Measurements from ENCODE around the gene ANO5.

The ANO5 gene, protein sequence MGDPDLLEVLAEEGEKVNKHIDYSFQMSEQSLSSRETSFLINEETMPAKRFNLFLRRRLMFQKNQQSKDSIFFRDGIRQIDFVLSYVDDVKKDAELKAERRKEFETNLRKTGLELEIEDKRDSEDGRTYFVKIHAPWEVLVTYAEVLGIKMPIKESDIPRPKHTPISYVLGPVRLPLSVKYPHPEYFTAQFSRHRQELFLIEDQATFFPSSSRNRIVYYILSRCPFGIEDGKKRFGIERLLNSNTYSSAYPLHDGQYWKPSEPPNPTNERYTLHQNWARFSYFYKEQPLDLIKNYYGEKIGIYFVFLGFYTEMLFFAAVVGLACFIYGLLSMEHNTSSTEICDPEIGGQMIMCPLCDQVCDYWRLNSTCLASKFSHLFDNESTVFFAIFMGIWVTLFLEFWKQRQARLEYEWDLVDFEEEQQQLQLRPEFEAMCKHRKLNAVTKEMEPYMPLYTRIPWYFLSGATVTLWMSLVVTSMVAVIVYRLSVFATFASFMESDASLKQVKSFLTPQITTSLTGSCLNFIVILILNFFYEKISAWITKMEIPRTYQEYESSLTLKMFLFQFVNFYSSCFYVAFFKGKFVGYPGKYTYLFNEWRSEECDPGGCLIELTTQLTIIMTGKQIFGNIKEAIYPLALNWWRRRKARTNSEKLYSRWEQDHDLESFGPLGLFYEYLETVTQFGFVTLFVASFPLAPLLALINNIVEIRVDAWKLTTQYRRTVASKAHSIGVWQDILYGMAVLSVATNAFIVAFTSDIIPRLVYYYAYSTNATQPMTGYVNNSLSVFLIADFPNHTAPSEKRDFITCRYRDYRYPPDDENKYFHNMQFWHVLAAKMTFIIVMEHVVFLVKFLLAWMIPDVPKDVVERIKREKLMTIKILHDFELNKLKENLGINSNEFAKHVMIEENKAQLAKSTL

DNA sequence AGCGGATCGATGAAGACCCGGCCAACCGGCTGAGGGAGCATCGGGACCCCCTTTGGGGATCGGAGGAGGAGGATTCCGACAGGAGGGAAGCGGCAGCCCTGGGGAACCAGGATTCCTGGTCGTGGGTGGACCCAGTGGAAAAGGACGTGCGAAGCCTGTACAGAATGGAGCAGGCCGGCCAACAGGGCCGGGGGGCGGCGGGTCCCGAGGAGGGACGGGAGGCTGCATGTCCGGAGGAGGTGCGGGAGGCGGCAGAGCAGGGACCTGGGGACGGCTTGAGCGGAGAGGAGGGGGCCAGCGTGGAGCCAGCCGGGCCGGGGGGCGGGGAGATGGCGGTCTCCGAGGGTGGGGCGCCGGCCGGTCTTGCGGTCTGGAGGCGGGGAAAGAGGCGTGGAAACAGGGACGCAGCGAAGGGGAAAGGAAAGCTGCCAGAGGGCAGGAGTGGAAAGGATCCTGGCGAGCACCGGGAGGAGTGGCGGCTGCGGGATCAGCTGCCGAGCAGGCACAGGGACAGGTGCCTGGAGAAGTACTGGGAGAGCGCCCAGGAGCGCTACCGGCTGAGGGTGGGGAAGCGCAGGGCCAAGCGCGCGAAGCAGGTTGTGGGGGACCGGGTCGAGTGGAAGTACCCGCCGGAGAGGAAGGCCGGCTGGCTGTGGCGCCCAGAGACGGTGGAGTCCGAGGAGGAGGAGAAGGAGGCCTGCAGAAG lies at the start of gene ANO5:
TSS of gene ANO5 (plus strand) at position 444 of the 706 bp plus-strand sequence. CDS start 408 bp downstream, outside the sequence.
- no peak for DNase-seq

DNA sequence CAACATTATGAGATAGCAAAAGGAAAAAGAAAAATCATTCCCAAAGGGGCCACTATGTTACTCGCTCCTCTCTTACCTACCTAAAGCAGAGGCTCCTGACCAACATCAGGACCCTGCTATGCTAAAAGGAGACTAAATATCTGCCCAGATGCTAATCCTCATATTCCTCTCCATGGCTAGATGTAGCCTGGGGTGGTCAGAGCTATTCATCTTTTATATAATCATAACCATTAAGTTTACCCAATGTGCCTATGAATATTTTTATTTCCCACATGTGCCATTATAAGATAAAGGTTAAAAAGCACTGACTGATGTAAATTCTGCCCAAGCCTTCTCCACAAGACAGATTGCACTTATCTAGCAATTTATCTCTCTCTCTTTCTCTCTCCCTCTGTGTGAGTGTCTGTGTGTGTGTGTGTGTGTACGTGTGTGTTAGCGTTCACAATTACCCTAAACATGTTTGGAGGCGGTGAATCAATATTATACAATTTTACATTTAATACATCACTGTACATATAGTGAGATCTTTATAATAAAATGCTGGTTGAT lies 41.2 kb upstream of the ANO5 start:
- no peak for DNase-seq

DNA sequence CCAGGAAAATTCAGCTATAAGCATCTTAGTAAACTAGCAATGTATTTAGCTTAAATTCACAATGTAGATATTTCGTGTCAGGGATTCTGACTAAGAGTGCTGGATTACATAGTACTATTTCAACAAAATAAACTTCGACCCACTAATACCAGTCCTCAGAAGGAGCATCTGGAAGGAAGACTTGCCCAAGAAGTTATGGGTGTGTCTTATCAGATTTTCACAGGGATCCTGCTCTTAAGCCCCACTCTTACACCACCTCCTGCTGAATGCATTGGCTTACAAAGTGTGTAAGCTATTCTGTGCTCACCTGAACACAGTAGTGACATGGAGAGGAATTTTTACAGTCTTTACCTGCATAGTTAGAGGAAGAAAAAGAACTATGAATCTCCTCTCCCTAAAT lies 35.4 kb upstream of the ANO5 start:
- no peak for DNase-seq

DNA sequence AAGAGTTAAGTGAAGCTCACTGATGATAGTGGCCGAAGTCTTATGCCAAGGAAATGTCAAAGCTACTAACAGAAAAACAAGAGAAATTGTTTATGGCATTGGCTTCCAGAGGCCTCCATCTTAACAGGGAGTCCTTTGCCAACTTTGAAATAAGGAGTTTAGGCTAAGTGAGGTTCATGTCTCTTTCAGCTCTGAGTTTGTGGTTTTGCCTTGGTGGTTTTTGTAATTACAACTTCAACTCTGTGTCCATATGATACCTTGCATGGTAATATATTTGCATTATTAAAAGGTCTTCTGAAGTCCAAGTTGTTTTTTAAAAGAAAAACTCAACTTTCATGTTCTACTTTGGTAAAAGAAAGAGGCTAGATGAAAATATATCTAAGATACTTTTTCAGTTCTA lies 31.4 kb upstream of the ANO5 start:
- no peak for DNase-seq

DNA sequence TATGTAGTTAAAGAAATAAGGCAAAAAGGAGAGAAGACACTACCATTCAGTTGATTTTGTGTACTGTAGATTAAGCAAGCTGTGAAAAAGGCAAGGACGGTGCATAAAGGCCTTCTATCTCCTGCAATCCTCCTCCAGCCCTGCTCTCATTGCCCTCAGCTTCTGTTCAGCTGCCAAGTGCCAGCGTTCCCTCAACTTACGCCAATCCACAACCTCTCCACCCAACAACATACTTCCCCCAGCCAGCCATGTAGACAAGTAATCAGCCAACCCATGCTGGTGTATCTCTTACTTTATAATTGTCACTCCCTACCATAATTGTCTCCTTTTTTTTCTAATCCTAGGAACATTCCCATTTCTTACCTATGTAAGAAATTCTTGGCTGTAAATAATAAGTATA lies 30.1 kb upstream of the ANO5 start:
- DNase-seq, result no peak

DNA sequence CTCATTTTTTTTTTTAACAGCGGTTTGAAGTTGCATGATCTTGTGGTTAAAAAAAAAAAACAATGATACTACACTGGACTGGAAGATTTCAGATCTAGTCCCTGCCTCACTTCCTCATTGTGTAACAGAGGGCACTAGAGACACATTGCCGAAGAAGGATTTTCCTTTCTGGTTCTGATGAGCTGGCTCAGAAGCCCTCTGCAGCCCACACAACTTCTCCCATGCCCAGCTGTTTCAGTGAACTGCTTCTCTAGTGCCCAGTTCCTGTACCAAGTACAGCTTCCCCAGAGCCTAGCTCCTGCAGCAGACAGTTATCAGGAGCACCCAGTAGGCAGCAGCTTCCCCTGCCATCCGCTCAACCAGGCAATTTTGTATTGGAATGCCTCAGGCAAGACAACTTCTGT lies 29.5 kb upstream of the ANO5 start:
- DNase-seq, result no peak

DNA sequence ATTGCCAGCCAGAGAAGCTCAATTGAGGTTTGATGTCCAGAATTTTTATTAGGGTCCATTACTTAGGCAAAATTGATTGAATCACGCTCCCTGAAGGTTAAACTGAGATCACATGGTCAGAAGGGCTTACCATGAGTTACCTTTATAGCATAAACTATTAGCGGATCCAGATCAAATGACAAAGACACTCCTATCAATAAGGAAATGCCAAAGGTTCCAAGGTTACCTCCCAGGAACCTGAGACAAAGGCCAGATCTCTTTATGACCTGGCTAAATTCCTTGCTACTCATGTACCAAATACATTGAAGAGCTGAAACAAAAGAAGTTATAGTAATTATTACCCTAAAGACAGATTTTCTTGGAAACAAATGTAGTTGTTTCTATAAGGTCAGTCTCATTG lies 27.8 kb upstream of the ANO5 start:
- no peak for DNase-seq

DNA sequence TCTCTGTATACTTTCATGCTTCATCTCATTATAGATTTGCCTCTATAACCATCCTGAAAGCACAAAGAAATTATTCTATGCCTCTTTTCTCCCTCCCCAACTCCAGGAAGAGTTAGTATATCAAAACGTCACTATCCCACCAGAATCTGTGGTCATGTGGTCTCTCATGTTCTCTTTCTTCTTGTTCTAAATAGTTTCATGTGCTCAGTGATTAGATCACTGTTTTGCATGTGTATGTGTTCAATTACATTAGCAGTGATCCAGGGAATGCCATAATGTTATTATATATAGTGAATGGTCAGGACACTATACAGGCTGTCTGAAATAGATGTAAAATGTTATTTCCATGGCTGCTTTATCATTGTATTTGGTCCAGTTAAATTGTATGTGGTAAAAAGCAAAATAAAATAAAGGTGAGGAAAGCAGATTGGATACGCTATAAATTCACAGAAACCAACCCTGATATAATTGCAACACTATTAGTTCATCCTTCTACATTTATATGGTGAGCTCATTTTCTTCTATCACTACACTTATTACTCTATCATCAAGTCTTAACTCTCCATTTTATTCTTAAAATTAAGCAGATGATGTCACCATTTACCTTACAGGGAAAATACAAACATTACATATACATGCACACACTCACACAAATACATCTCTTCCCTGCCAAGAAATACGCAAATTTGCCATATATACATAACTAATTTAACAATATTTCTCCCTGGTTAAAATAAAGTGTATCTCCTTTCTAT lies 26.9 kb upstream of the ANO5 start:
- no peak for DNase-seq

DNA sequence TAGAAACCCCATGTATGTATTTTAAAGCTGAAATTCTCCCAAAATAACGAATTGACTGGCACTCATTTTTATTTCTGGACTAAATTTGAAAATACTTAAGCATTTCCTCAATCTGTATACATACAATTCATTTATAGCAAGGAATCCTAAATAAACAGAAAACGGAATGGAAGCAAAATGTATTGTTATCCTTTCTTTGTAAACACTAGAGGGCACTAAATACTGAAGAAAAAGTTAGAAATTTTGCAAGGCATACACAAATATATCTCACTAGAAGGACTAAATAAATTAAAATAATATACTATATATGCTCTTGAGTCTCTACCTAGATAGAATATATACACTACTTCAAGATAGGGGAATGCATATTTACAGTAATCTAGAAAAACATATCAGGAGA lies 23.1 kb upstream of the ANO5 start:
- no peak for DNase-seq

DNA sequence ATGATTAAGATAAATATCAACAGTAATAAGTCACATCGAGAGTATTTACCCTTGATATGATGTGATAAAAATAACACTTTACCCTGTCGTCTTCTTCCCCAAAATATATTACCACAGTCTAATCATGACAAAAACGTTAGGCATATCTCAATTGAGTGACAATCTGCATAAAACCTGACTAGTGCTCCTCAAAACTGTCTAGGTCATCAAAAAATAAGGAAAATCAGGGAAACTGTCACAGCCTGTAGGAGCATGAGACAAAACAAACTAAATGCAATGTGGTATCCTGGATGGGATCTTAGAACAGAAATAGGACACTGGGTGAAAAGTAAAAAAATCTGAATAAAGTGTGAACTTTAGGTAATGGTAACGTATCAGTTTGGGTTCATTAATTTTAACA lies 19.4 kb upstream of the ANO5 start:
- DNase-seq, result no peak

DNA sequence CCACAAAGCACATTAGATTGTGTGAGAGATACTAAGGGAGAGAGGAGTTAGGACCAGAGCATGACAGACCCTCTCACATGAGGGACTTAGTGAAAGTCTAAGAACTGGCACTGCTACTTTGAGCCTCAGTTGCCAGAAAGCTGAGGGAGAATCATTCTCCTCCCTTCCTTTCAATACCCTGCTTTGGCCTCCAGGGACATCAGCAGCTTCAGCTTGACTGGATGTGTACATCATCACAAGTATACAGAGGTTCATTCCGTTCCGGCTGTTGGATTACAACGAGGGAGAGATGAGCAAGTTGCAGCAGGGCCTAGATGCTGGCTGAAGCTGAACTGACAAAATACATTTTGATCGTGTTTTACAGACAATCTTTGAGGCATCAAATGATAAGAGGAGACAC lies 15.7 kb upstream of the ANO5 start:
- no peak for DNase-seq

DNA sequence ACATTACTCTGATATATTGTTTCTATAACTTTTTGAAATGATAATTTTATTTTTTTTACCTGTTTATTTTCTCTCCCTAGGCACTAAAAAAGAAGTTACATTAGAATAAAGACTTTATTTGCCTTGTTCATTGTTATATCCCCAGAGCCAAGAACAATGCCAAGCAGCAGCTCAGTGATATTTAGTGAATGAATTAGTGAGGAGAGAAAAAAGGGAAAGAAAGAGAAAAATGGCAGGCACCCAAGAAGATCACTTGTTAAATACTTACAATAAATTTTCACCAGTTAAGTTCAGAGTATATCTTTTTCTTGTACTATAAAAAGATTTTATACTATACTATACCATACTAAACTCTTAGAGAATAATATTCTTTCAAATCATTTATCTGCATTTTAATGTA lies 13.3 kb upstream of the ANO5 start:
- DNase-seq, result no peak

DNA sequence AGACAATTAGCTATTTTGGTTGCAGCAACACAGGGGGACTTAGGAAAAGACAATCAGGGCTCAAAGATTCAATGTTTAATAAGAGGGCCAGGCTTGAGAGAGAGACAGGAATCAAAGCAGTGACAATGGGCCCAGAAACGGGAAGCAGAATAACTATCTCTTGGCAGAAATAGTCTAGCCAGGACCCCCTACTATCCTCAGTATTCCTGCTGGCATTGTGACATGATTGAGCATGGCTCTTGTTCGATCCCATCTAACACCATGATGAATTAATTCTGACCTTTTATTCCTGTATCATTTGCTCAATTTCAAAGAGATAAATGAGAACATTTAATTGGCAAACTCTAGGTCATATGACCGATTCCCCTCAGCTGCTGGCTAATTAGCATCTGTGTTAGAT lies 12.8 kb upstream of the ANO5 start:
- DNase-seq, result no peak

DNA sequence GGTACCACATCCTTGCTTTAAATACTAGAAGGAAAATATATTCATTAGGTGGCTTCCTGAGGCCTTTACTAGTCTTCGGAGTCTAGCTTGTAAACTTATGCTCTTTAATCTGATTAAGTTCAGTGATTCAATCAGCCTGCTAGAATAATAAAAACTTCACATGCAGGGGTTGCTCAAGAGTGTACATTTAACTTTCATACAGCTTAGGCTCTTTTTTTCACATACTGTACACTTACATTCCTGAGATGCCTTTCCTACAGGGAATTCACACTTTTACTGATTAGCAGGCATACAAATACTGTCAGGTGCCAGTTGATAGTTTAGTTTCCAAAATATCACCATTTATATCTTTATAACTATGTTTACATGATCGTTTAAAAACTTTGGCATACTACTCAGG lies 3.2 kb upstream of the ANO5 start:
- DNase-seq, result no peak

DNA sequence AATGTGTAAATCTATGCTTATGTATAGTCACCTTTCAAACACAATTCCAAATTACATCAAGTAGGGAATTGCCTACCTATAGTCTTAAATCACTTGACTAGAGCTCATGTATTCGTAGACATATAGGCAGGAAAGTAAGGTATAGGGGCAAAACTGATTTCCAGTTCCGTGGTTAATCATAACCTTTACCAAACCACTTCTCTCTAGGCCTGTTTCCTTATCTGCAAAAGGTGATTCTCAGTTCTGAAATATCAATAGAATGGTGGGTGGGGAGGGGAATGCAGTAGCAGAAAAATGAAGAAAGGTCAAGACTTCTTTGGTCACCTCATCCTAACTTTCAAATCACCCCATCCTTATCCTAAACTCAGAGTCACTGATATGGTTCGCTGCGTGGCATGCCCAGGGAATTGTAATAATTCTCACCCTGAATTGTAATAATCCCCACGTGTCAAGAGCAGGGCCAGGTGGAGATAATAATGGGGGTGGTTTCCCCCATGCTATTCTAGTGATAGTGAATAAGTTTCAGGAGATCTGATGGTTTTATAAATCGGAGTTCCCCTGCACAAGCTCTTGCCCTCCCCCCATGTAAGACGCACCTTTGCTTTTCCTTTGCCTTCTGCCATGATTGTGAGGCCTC lies 1.9 kb upstream of the ANO5 start:
- no peak for DNase-seq

DNA sequence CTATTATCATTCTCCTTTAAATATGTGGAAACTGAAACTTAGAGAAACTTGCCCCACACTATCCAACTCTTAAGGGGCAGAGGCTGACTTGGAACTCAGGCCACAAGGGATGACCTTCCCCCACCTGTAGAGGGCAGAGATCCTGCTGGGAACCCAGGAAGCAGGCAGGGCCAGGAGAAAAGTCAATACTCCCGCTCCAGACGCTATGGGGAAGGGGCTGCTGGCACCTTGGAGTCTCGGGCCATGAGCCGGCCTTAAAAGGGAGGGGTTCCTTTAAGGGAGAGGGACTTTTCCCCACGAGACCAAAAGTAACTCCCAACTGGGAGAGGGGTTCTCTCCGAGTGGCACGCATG lies 620 bp upstream of the ANO5 start:
- no peak for DNase-seq

DNA sequence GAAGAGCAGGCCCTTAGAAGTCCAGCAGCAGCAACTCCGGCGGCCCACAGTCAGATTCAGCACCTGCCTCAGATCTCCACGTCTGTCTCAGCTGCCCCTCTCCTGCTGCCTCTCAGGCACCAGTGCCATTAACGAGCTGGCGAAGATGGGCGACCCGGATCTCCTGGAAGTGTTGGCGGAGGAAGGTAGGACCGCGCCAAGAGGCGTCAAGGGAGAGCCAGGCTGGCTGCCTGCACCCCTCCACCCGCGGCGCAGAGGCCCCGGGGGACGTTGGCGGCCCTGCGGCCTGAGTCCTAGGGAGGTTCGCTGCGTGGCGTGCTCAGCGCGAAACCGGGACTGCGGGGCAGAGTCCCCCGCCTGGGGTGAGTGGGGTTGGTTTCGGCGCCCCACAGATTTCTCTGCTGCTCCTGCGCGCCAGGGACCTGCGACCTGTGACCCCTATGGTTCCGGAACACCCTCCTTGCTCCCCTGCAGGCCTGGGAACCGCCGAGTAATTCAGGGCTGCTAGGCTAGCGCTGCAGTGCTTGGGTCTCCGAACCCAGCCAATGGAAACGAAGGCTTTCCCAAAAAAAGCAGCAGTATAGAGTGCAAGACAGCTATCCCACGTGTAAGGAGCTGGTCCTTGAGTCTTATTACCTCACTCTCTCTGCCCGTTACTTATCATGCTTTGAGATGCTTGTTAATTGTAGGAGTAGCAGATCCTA lies 615 bp downstream of the ANO5 start:
- no peak for DNase-seq

DNA sequence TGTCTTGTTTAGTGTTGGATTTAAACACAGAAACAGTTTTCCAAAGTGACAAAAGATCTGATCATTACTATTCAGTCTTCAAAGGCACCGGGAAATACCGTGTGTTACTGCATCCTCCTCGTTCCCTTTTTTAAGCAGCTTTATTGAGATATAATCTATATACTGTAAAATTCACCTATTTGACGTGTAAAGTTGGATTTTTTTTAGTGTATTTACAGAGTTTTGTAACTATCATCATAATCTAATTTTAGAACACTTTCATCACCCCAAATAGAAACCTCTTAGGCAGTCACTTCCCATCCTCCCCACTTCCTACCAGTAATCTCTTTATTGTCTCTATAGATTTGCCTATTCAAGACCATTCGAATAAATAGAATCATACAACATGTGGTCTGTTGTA lies 1.4 kb downstream of the ANO5 start:
- no peak for DNase-seq

DNA sequence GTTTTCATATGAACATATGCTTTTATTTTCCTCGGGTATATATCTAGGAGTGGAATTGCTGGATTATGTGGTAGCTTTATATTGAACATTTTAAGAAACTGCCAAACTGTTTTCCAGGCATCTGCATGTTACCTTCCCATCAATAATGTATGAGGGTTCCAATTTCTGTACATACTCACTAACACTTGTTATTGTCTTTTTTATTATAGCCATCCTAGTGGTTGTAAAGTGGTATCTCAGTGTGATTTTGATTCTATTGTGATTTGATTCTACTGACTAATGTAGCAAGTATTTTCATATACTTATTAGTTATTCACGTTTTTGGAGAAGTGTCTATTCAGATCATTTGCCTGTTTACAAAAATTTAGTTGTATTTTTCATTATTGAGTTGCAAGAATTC lies 2.0 kb downstream of the ANO5 start:
- no peak for DNase-seq

DNA sequence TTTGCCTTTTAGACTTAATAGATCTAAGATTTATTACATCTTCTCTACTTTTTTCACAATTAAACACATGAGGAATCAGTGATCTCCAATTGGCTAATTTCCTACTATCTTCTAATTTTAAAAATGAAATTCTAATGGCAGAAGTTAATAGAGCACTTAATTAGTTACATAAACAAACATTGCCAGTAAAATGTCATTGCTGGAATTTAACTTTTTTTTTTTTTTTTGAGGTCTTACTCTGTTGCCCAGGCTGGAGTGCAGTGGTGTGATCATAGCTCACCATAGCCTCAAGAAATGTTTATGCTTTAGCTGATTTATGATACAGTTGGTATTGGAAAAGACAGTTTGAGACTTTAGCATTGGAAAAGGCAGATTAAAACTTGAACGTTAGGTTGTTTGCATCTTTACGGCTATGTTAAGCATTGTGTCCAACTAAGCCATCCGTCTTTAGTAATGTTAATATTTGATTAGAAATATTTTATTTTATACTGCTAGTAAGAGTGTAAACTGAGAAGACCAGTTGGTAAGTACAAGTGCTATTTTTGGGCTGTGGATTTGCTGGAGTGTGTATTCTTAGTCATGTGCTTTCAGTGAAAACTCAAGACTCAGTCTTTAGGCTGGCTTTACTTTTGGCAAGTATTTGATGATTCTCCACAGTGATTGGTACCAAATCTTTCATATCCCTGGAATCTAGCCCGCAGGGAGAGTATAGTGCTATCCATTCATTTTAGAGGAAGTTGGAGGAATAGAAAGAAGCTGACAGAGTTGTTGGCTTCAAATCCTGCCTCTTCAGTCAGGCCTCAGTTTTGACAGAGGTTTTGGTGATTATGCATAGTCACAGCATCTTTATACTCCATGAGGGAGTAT lies 4.5 kb downstream of the ANO5 start:
- DNase-seq, result no peak
